Right atrium auricular region (tissue), 2 donors: Measurements from ENCODE around the gene CUTC. TPM values are rescaled to one million over a fixed set of nuclear protein-coding genes. Genes with fewer than 3 reads are reported as not detected.

Experiments used
- DNase-seq: peaks from one replicate; pipeline ENCODE4 v3.0.0-alpha.2; 2019; ENCODE audit warnings: low spot score
- H3K27ac ChIP-seq, 2 donors: fragments of 200-600 bp; sonication (generic); 1 replicate in 1 of 2; 2 replicates in 1 of 2; pipeline ENCODE4 v1.5.1; 2016 to 2019
- H3K27me3 ChIP-seq, 2 donors: fragments of 200-600 bp; sonication (generic); one replicate each; pipeline versions ENCODE4 v1.5.1 to v1.6.0; 2017 to 2019
- H3K36me3 ChIP-seq: fragments of 200-600 bp; sonication (generic); one replicate; pipeline ENCODE4 v1.5.1; 2016
- H3K4me1 ChIP-seq, 2 donors: fragments of 200-600 bp; sonication (generic); one replicate each; pipeline versions ENCODE4 v1.5.1 to v1.6.0; 2017 to 2019
- H3K4me3 ChIP-seq, 2 donors: fragments of 200-600 bp; sonication (generic); 1 replicate in 1 of 2; 2 replicates in 1 of 2; pipeline ENCODE4 v1.5.1; 2017 to 2019; ENCODE audit warnings: mild to moderate bottlenecking in 1 of 2, moderate library complexity in 1 of 2
- H3K9me3 ChIP-seq, 2 donors: fragments of 200-600 bp; sonication (generic); one replicate each; pipeline ENCODE4 v1.5.1; 2019
- total RNA-seq, 2 donors: library from RNA; depleted of rRNA; stranded (reverse); fragments of >200 nt; gene quantifications; one replicate each; pipeline ENCODE4 v1.1.0, GENCODE V29; 2016
- TF ChIP-seq, protein P1 (sequence below), 2 donors: fragments of 200-600 bp; sonication (generic); IDR thresholded peaks; one replicate each; pipeline ENCODE4 v1.5.1; 2019; ENCODE audit warnings: antibody characterized with exemption in 2 of 2

CUTC gene
- total RNA-seq, 2 donors from 2014 or later = 29.0 to 37.5 TPM

DNA sequence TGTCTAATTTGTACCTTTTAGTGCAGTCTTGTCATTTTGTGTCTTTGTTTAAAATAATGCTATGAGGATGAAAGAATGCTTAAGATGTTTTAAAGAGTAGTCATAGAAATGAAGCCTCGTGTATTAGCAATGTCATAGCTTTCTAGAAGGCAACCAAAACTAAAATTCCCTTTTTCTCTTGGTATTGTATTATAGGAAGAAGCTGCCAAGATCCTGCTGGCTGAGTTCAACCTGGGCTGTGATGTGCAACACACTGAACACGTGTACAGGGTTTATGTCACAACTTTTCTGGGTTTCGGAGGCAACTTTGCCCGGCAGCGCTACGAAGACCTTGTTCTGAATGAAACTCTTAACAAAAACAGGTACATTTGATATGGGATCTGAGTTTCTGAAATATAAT, 36.3 kb upstream of the CUTC start:
- Histone ChIP-seq H3K9me3 (no peaks in the 10 kb centered on the region), H3K4me3 (no peak overlapping the region), H3K36me3 (peaks cover 61% of the 10 kb centered on the region), H3K4me1 (no peaks in the 10 kb centered on the region), H3K27me3 (no peaks in the 10 kb centered on the region), H3K27ac (no peak overlapping the region)
- no peak for DNase-seq
- TF ChIP-seq, protein P1, sequence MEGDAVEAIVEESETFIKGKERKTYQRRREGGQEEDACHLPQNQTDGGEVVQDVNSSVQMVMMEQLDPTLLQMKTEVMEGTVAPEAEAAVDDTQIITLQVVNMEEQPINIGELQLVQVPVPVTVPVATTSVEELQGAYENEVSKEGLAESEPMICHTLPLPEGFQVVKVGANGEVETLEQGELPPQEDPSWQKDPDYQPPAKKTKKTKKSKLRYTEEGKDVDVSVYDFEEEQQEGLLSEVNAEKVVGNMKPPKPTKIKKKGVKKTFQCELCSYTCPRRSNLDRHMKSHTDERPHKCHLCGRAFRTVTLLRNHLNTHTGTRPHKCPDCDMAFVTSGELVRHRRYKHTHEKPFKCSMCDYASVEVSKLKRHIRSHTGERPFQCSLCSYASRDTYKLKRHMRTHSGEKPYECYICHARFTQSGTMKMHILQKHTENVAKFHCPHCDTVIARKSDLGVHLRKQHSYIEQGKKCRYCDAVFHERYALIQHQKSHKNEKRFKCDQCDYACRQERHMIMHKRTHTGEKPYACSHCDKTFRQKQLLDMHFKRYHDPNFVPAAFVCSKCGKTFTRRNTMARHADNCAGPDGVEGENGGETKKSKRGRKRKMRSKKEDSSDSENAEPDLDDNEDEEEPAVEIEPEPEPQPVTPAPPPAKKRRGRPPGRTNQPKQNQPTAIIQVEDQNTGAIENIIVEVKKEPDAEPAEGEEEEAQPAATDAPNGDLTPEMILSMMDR (IDR thresholded peaks at IDR 0.05) = no peak

DNA sequence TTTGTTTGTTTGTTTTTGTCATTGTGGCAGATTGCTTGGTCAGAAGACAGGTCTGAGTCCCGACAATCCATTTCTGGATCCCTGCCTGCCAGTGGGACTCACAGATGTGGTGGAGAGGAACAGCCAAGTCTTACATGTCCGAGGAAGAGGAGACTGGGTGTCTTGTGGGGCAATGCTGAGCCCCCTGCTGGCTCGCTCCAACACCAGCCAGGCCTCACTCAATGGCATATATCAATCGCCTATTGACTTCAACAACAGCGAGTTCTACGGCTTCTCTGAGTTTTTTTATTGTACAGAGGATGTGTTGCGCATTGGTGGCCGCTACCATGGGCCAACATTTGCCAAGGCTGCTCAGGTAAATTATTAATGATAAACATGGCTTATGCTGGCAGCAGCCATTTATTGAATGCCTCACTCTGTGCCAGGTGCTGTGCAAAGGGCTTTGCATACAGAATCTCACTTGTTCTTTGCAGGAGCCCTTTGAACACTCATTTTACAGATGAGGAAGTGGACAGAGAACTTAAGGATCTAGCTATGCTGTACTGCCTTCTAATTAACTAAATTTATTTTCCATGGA, 33.4 kb upstream of the CUTC start:
- H3K27me3 ChIP-seq = no peaks in the 10 kb centered on the region
- no peak overlapping the region for H3K4me3 ChIP-seq
- peaks cover 68% of the 10 kb centered on the region for H3K36me3 ChIP-seq
- H3K27ac ChIP-seq = no peak overlapping the region
- H3K9me3 ChIP-seq = no peaks in the 10 kb centered on the region
- DNase-seq = no peak
- TF ChIP-seq, protein P1 (IDR thresholded peaks at IDR 0.05) = no peak
- H3K4me1 ChIP-seq = no peaks in the 10 kb centered on the region

- H3K4me1 ChIP-seq = no peaks in the 10 kb centered on the region
- H3K27me3 ChIP-seq = no peaks in the 10 kb centered on the region
- TF ChIP-seq, protein P1 (IDR thresholded peaks at IDR 0.05) = no peak
- H3K36me3 ChIP-seq = peaks cover 77% of the 10 kb centered on the region
- H3K4me3 ChIP-seq = no peak overlapping the region
- no peaks in the 10 kb centered on the region for H3K9me3 ChIP-seq
- no peak for DNase-seq
- no peak overlapping the region for H3K27ac ChIP-seq
These were observed 31.4 kb upstream of the CUTC start for GRCh38 chr10:99700649-99701048.

- Histone ChIP-seq H3K9me3 (no peaks in the 10 kb centered on the region), H3K36me3 (peaks cover 32% of the 10 kb centered on the region), H3K4me3 (no peak overlapping the region), H3K4me1 (no peaks in the 10 kb centered on the region), H3K27me3 (no peaks in the 10 kb centered on the region), H3K27ac (no peak overlapping the region)
- no peak for DNase-seq
- TF ChIP-seq, protein P1 (IDR thresholded peaks at IDR 0.05) = no peak
These were observed 23.5 kb upstream of the CUTC start for GRCh38 chr10:99708428-99709012.

- DNase-seq = no peak
- TF ChIP-seq, protein P1 (IDR thresholded peaks at IDR 0.05) = no peak
- Histone ChIP-seq H3K4me3 (no peak overlapping the region), H3K4me1 (no peaks in the 10 kb centered on the region), H3K36me3 (peaks cover 31% of the 10 kb centered on the region), H3K27ac (no peak overlapping the region), H3K9me3 (no peaks in the 10 kb centered on the region), H3K27me3 (no peaks in the 10 kb centered on the region)
These were observed 22.4 kb upstream of the CUTC start for GRCh38 chr10:99709480-99710229.
